ENCODE data around the gene PAK5.

PAK5 gene

DNA sequence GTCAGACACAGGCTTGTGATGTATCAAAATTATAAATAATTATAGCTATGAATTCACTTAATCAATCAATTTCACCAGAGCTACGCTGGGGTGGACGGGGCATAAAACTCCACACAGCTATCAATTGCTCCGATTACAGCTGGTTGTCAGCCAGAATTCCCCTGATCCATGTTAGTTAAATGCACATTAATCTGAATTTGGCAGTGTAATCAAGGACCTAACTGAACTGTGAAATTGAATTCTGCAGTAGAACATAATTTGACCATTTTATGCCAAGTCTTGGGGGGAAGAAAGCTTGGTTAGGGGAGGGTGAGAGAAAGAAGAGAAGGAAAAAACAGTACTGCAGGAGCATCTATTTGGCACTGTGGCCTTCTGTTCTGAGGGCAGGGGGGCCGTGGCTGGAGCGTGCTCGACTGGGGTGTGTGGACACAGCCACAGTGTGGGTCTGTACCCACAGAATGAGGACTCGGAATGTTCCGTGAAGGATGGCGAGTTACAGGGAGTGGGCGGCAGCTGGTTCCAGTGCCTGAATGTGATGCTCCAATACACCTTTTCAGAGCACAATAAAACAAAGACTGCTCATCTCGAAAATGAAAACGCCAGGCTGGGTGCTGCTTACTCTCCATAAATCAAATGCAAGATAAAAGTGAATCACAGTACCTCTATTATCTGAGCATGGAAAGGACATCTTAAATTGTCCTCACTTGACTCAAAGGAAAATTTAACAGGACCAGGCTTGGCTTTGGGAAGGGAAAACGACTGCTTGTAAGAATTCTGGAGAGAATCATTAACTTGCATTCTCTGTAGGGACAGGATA is 265.3 kb downstream of the PAK5 start:
- no peak overlapping the region for H3K4me3 ChIP-seq (ENCODE audit: low read length)
- TF ChIP-seq, protein P1, sequence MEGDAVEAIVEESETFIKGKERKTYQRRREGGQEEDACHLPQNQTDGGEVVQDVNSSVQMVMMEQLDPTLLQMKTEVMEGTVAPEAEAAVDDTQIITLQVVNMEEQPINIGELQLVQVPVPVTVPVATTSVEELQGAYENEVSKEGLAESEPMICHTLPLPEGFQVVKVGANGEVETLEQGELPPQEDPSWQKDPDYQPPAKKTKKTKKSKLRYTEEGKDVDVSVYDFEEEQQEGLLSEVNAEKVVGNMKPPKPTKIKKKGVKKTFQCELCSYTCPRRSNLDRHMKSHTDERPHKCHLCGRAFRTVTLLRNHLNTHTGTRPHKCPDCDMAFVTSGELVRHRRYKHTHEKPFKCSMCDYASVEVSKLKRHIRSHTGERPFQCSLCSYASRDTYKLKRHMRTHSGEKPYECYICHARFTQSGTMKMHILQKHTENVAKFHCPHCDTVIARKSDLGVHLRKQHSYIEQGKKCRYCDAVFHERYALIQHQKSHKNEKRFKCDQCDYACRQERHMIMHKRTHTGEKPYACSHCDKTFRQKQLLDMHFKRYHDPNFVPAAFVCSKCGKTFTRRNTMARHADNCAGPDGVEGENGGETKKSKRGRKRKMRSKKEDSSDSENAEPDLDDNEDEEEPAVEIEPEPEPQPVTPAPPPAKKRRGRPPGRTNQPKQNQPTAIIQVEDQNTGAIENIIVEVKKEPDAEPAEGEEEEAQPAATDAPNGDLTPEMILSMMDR (conservative IDR thresholded peaks at IDR 0.05; ENCODE audit: low read length), result no peak
- DNase-seq (ENCODE audit: low read depth), result no peak

DNA sequence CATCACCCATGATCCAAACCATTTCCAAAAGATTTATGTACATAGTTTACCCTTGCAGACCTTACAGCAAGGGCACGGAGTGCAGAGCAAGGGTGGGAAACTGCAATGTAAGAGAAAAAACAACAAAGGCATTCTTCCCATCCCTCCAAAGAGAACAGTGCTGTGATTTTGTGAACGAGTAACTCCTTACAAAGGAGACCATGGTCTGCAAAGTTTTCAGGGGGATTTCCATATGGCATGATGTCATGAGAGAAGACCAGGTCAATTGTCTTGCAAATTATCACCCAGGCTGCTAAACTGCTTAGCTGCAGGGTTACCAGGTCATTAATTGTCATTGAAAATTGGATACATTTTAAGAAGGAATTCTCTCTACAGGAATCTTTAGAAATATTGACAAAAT is 266.2 kb downstream of the PAK5 start:
- DNase-seq (ENCODE audit: low read depth), result no peak
- no peak overlapping the region for H3K4me3 ChIP-seq (ENCODE audit: low read length)
- TF ChIP-seq, protein P1 (conservative IDR thresholded peaks at IDR 0.05; ENCODE audit: low read length), result no peak

GRCh38 chr20:9571783-9572182 is 267.1 kb downstream of the PAK5 start:
- DNase-seq (ENCODE audit: low read depth), result no peak
- no peak overlapping the region for H3K4me3 ChIP-seq (ENCODE audit: low read length)
- TF ChIP-seq, protein P1 (conservative IDR thresholded peaks at IDR 0.05; ENCODE audit: low read length), result no peak

DNA sequence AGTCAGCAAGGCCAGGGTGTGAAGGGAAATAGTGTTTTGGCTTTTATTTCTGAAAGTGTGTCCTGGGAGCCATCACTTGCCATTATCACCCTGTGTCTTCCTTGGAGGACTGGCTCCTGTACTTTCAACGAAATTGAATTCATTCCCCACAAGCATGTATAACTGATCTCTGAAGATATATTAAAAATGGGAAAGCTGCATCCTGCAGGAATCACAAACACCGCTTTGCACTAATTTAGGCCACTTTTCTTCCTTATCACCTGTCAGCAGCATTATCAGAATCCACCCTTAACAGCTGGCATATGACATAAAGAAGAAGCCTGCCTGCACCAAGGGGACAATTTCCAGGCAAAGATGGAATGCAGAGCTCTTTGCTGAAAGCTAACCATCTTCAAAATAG is 268.3 kb downstream of the PAK5 start:
- TF ChIP-seq, protein P1 (conservative IDR thresholded peaks at IDR 0.05; ENCODE audit: low read length), result no peak
- no peak overlapping the region for H3K4me3 ChIP-seq (ENCODE audit: low read length)
- no peak for DNase-seq (ENCODE audit: low read depth)

GRCh38 chr20:9566977-9567376 is 271.9 kb downstream of the PAK5 start:
- DNase-seq (ENCODE audit: low read depth), result no peak
- TF ChIP-seq, protein P1 (conservative IDR thresholded peaks at IDR 0.05; ENCODE audit: low read length), result no peak
- H3K4me3 ChIP-seq (ENCODE audit: low read length), result no peak overlapping the region

GRCh38 chr20:9565910-9566550 is 272.8 kb downstream of the PAK5 start:
- TF ChIP-seq, protein P1 (conservative IDR thresholded peaks at IDR 0.05; ENCODE audit: low read length), result no peak
- no peak for DNase-seq (ENCODE audit: low read depth)

DNA sequence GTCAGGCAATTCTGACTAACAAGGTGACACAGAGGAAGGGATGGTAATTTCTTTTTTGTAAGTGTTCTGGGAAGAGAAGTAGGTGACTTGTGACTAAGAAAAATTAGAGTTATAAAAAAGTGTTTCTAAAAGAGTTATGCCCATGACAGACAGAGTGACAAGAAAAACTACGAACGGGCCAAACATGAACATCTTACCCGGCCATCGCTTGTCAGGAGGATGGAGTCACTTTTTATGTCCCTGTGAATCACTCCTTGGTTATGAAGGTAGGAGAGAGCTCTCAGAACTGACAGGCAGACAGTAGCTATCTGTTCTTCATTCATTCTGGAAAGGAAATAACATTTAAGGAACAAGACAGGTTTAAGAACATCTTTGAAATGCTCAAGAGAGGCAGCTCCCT is 281.5 kb downstream of the PAK5 start:
- no peak for DNase-seq (ENCODE audit: low read depth)
- no peak overlapping the region for H3K4me3 ChIP-seq (ENCODE audit: low read length)
- TF ChIP-seq, protein P1 (conservative IDR thresholded peaks at IDR 0.05; ENCODE audit: low read length), result no peak

More at GRCh38 chr20:9565910-9566550, 272.8 kb downstream of the PAK5 start:
- no peak overlapping the region for H3K4me3 ChIP-seq (ENCODE audit: low read length)
